HG02981 (cell line): Measurements from ENCODE around the gene POLA1.
A peak's percentile ranks its signal among the peaks of the same experiment; 100 is the strongest.
"Not testable (repeated sequence)": the region's sequence is repeated elsewhere in the genome, so short reads cannot be mapped to it uniquely, and the experiment has no call there.

Experiments
- ATAC-seq: cut with Tn5 transposase; IDR thresholded peaks from one replicate; pipeline ENCODE4 v1.9.1; 2021; ENCODE audit warnings: mild to moderate bottlenecking, moderate library complexity; ENCODE audit not compliant: unreplicated experiment

Gene POLA1

DNA sequence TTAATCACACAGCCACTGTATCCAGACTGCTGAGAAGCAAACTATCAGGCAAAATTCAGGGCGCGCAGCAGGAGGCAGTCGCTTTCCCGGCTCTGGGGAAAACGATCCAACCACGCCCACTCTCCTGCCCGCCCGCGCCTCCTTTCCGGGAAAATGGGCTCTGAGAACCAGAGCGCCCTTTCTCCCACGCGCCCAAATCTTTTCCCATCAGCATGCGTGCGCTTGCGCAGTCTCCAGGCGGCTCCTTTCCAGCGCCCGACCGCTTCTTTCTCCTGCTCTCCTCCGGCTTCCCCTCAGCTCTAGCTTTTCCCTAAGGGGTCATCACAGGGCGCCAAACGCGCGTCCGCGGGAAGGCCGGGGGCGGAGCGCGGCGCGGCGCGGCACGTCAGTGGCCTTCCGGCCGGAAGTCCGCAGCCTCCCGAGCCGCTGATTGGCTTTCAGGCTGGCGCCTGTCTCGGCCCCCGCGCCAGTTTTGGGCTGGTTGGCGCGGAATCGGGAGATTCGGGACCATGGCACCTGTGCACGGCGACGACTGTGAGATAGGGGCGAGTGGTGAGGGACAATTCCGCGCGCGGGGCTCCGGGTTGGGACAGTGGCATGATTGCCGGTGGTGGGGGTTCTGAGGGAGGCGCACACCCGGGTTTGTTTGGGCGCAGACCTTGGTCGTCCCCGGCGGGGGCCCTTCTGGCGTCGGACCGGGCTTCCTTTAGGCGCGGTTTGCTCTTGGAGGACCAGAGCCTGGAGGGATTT, at the start of gene POLA1:
TSS of gene POLA1 (plus strand) at position 466 of the 750 bp plus-strand sequence. CDS start at position 510, 44 bp downstream.
- ATAC-seq, result peak; percentile 94

DNA sequence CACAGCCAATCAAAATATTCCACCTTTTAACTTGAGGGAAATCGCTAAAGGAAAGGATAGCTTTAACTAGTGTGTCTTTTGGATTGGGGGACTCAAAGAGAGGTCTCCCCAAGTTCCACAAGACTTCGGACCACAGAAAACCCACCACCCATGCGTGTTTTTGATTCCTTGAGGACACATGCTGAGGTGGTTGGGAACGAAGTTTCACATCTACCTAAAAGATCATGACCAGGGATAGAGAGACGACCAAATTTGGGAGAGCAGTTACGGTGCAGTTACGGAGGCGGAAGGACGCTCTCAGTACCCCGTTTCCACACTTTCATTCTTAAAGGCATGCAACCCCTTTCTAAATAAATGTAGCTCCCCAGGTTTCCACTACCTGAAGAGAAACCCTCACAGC, 47.7 kb upstream of the POLA1 start:
- no peak for ATAC-seq

GRCh38 chrX:24646745-24647182, 47.0 kb upstream of the POLA1 start:
- peak; percentile 13 for ATAC-seq

DNA sequence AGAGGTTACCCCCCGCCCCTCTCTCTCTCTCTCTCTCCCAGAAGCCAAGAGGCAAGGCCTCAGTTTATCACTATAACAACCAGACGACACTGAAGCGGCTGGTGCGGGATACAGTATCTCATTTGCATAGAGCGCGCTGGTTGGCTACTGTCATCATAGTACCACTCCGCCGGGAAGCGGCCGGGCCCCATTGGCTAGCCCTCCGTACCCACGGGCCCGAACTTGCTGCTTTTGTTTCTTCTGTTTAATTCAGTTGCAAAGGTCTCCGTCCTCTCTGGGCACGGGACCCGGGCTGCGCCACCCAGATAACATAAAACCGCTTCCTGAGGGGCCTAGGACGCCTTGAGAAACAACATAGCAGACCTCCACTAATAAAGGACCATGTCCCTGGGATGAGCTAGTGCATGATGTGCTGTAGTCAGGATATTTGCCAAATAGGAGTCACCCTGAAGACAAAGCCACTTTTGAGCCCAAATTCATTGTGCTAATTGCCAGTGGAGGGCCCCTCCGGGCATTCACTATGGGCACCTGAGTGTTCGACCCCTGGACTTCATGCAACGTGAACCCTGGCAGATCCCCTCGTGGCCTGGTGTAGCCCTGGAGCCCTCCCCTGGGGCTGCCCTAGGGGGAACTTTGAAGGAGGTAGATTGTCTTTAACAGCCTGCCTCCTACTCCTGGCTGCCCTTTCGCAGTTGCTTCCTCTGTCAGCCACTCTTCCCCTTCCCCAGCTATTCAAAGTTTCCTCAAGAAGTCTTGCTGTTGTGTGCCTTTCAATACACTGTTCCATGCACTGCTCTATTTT, 46.3 kb upstream of the POLA1 start, which contains the start of gene PCYT1B:
TSS of gene PCYT1B (minus strand) at position 91 of the 802 bp plus-strand sequence. CDS start 242 bp downstream, outside the sequence.
- ATAC-seq, result peak; percentile 76

GRCh38 chrX:24648495-24648894, 45.2 kb upstream of the POLA1 start:
- no peak for ATAC-seq

DNA sequence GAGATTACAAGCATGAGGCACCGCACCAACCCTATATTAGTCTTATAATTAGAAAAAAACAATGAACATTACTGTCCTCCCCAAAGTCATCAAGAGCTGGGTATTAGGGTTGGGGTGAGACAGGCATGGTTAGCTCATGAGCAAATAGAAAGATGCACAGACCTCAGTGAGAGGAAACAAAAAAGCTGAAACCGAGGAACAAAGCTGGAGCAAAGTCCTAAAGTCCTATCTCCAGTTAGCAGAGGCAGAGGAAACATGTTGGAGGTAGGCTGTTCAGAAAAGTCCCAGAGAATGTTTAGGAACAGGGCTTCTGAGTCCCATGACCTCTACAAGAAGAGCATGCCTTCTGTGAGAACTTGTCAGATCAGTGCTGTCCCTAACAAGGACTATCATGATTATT, 41.9 kb upstream of the POLA1 start:
- no peak for ATAC-seq

GRCh38 chrX:24655679-24656078, 38.0 kb upstream of the POLA1 start:
- not testable (repeated sequence) for ATAC-seq

DNA sequence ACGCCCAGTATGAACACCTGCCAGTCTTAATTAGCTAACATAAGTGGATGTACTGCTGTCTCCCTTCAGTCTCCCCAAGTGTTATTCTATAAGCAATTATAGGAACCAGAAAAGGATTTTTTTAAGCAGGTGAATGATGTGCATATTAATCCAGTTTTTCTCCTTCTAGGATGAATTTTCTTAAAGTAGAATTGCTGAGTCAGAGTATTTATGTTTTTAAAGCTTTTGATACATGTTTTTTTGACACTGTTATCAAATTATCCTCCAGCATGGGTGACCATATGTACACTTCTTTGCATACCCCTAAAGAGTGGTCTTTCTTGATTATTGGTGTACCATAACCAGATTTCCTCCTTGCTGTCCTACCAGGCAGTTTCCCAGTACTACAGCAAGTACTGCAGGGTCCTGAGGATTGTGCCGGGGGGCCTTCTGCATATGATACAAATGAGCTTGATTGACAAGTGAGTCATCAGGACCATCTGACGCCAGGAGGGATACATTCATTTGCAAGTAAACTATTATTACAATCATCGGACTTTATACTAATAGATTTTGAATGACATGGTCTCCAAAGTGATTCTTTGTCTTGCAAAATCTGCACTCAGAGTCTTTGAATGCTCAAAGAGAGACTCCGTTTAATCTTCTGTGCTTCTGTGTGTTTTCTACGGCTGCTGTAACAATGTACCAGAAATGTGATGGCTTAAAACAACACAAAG, 35.9 kb upstream of the POLA1 start:
- ATAC-seq, result no peak

DNA sequence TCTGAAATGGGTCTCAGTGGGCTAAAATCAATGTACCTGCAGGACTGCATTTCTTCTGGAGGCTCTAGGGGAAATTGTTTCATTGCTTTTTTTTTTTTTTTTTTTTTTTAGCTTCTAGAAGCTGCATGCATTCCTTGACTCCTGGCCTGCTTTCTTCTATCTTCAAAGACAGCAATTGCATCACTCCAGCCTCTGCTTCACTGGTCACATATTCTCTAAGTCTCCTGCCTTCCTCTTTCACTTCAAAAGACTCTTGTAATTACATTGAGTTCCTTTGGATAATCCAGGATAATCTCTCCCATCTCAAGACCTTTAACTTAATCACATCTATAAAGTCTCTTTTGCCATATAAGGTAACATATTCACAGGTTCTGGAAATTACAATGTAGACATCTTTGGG, 35.3 kb upstream of the POLA1 start:
- no peak for ATAC-seq

DNA sequence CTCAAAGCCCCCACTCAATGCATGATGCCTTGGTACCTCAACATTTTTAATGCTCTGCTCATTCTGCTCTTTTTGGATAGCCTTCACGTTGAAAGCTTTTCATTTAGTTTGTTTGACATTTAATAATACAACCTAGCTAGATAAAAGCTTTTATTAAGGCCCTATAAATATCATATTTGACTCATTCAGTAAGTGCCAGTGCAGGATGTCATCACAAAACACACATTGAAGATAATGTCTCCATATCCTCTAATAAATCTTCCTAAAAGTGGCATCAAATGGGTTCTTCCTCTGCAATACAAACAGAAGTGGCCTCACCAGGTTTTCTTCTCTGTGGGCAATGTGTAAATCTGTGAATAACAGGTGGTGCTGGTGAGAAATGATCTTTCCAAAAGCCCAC, 34.6 kb upstream of the POLA1 start:
- no peak for ATAC-seq

- ATAC-seq, result no peak
Measured at GRCh38 chrX:24659646-24660045, 34.1 kb upstream of the POLA1 start.

DNA sequence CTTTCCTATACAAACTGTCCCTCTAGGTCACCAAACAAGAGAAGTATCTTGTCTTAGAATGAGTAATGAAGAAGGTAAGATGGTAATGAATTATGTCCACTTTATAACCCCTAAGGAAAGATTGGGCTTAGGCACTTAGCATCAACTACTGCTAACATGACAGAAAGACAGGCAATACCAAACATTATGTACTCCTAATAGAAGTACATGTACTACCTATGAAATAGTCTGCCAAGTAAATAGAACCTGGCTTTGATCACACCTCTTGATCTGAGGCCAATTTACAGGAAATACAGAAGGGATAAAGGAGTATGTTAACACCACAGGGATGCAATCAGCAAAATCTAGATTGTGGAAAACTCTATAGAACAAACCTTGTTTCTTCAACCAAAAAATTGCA, 32.4 kb upstream of the POLA1 start:
- ATAC-seq, result no peak

DNA sequence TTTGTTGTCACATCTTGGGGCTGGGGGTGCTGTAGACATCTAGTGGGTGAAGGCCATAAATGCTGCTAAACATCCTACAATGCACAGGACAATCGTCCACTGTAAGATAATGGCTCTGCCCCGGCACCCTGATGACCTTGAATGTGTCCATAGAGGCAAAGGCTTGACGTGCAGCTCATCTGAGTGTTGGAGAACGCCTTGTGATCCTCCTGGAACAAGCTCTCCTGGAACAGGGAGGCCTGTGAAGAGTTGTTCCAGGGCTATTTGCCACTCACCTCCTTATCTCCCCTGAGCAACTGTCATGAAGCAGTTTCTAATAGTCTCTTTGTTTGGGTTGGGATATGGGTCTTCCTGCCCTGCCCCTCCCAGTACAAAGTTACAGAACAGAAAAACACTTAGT, 31.4 kb upstream of the POLA1 start:
- no peak for ATAC-seq

DNA sequence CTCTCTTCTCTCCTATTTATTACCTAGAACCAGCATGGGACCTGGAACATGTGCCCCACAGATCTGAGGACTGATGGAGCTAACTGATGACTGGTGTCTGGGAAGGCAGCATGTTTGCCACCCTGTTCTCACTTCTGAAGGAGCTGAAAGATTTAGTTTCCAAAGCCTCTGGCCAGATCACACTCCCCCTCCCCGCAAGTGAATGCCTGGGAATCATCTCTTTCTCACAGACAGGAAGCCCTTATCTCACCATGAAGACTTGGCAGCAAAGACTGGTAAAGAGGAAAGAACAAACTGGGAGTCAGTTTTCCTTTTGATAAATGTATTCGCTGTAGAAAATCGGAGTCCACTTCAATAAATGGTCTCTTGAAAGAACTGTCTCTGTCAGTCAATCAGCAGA, 25.6 kb upstream of the POLA1 start:
- no peak for ATAC-seq

GRCh38 chrX:24672701-24673190, 21.0 kb upstream of the POLA1 start:
- ATAC-seq, result no peak

DNA sequence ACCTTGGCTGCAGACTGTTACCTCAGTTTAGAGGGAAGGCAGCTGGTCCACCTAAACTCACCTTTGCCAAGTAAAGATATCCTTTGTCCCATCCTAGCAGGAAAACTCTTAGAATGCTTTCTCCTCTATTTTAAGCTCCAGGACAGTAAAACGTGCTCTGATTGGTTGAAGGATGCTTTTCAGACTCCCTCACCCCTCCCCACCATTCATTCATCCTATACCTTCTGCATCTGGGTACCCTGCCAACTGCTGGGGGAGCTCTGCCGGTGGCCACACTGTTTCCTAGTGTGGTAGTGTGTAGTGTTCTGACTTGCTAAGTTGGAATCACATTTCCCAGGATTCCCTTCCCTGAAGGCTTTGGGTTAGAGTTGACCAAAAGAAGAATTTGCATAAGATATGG, 20.3 kb upstream of the POLA1 start:
- no peak for ATAC-seq

- ATAC-seq, result no peak
Measured at GRCh38 chrX:24676403-24677024, 17.2 kb upstream of the POLA1 start.

DNA sequence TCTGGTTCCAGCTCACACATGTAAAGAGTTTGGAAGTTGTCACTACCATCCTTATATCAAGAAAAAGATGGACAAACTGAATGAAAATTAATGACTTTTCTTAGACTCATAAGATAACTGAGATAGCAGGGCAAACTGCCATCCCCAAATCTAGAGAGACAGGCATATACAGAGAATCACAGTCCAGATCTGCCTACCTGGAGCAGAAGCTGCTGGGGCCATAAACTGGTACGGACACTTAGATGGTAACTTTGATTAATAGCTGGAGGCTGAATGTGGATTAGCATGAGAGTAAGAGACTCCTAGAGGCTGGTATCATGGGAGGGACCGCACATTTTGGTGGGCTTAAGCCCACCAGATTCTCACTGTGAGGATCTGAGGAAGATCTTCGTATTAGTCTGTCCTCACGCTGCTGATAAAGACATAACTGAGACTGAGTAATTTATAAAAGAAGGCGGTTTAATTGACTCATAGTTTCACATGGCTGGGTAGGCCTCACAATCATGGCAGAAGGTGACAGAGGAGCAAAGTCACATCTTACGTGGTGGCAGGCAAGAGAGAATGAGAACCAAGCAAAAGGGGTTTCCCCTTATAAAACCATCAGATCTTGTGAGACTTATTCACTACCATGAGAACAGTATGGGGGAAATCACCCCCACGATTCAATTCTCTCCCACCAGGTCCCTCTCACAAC, 10.8 kb upstream of the POLA1 start:
- ATAC-seq, result no peak

DNA sequence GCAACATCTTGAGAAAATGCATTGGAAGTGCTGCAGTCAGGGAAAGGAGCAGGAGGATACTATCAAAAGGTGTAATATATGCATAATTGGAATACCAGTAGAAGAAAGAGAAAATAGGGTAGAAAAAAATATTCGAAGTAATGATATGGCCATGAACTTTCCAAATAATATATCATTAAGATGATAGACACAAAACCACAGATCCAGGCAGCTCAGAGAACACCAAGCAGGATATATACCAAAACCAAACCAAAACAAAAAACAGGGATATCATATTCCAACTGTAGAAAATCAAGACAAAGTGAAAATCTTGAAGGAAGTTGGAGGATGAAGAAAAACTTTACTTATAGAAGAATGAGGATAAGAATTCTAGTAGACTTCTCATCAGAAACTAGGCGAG, 9.7 kb upstream of the POLA1 start:
- no peak for ATAC-seq

DNA sequence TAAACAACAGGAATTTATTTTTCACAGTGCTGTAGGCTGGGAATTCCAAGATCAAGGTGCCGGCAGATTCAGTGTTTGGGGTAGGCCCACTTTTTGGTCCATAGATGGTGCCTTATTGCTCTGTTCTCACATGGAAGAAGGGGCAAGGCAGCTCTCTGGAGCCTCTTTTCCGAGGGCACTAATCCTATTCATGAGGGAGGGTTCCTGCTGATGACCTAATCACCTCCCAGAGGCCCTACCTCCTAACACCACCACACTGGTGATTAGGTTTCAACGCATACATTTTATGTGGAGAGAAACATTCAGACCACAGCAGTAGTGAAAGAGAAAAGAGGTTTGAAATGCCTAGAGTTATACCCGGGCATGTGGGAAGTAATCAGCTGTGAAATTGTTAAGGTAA, 1.4 kb upstream of the POLA1 start:
- ATAC-seq, result no peak
